ENCODE measurements around the gene RAMACL. TPM values are rescaled to one million over a fixed set of nuclear protein-coding genes. Genes with fewer than 3 reads are reported as not detected.
A peak's percentile ranks its signal among the peaks of the same experiment; 100 is the strongest.

The RAMACL gene
- total and polyA plus RNA-seq, 2 of the 4 experiments (the other 2 are of a cell fraction), result 0.46 to 0.90 TPM

DNA sequence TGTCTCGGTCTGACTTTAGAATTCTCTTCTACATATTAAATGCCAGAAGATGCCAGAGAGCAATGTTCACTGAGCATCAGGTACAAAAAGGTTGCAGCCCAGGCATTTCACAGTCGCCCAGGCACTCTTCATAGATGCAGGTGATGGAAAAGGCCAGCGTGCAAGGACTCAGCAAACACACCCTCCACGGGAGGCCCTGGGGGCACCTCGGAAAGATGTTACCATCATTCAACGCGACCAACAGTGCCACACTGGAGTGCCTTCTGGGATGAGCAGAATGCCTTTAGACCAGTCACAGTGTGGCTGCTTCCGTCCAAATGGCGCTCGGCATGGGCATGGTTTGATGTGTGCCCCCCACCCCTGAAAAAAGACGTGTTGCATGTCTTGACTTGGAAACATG, 4.5 kb upstream of the RAMACL start:
- in situ Hi-C loops (cut with MboI; ENCODE audit: low sequenced_read_pairs) (no loop called here), dilution Hi-C loops (cut with HindIII; ENCODE audit: low sequenced_read_pairs, unreplicated experiment) (no loop called here), intact Hi-C loops (cut with micrococcal nuclease) (no loop called here)
- Histone ChIP-seq H3K56ac (ENCODE audit: extremely low read depth, insufficient read depth, low read length) (no peak overlapping the region), H3K9me1 (ENCODE audit: insufficient read depth, low read length) (peaks cover 16% of the 10 kb centered on the region), H2BK15ac (ENCODE audit: low read depth, low read length) (no peak overlapping the region), H3K4me1 (ENCODE audit: control insufficient read depth, insufficient read depth, low read length) (peaks cover 35% of the 10 kb centered on the region), H3K27ac (ENCODE audit: insufficient read depth, low read length) (no peak overlapping the region), H2AK5ac (ENCODE audit: low read depth, low read length) (0 out of 2 replicates have a peak overlapping the region, but pooled peaks have one; percentile 8), H4K20me1 (ENCODE audit: insufficient read depth, low read length) (peaks cover 29% of the 10 kb centered on the region; the same call in 1 of the 2 replicates), H3K27me3 (ENCODE audit: control insufficient read depth, insufficient read depth, low read length) (no peaks in the 10 kb centered on the region), H3K18ac (ENCODE audit: low read depth, low read length) (no peak overlapping the region), H3K9ac (ENCODE audit: low read depth, low read length) (no peak overlapping the region), H2BK20ac (ENCODE audit: low read depth, low read length) (no peak overlapping the region), H4K8ac (ENCODE audit: low read depth in 2 of 2, low read length in 2 of 2) (no peak overlapping the region), H3K4me2 (ENCODE audit: low read depth, low read length) (no peak overlapping the region), H3K36me3 (ENCODE audit: control insufficient read depth, insufficient read depth, low read length) (peaks cover 10% of the 10 kb centered on the region; the same call in 1 of the 2 replicates), H2BK5ac (ENCODE audit: low read depth, low read length, poor library complexity, severe bottlenecking) (no peak overlapping the region), H4K5ac (ENCODE audit: low read depth, low read length) (no peak overlapping the region), H3K4ac (ENCODE audit: low read depth, low read length) (no peak overlapping the region), H3K14ac (replicated peaks; ENCODE audit: low read depth, low read length) (no peak overlapping the region), H3K79me1 (ENCODE audit: low read depth in 1 of 2, low read length in 2 of 2) (peaks cover 44 to 72% of the 10 kb centered on the region in 2 experiments), H4K91ac (ENCODE audit: insufficient read depth, low read depth, low read length) (no peak overlapping the region), H2AK9ac (replicated peaks; ENCODE audit: low read depth, low read length, poor library complexity) (no peak overlapping the region), H3K23ac (ENCODE audit: low read depth, low read length) (no peak overlapping the region), H3K9me3 (ENCODE audit: control insufficient read depth, insufficient read depth, low read length) (no peaks in the 10 kb centered on the region), H2AFZ (replicated peaks; ENCODE audit: low read length, poor library complexity) (no peak overlapping the region), H2BK120ac (ENCODE audit: low read depth, low read length) (no peak overlapping the region), H3K4me3 (ENCODE audit: insufficient read depth, low read depth, low read length) (no peak overlapping the region)
- no TSS peak for BruUV-seq (replicated peaks)
- ATAC-seq (ENCODE audit: low read depth) (no peak), DNase-seq (no peak)
- POLR2A ChIA-PET (ENCODE audit: unreplicated experiment), result no interaction called here
- CTCF ChIA-PET, result no interaction called here
- 97% methylated on average over 10 of the region's 11 CpGs; no CpG with 5 or more reads in 1 of the 2 experiments for WGBS, 2 experiments (ENCODE audit: extremely low coverage in 2 of 2, insufficient read length in 1 of 2)
- TF ChIP-seq CEBPB (IDR thresholded peaks at IDR 0.05; ENCODE audit: low read depth, low read length) (no peak), CTCF (conservative IDR thresholded peaks at IDR 0.05; ENCODE audit: low read depth, low read length) (no peak), CHD1 (IDR thresholded peaks at IDR 0.05; ENCODE audit: low read depth, low read length) (no peak), BHLHE40 (IDR thresholded peaks at IDR 0.05; ENCODE audit: low read depth, low read length) (no peak), RCOR1 (IDR thresholded peaks at IDR 0.05; ENCODE audit: insufficient replicate concordance, low read length) (no peak), NFE2L2 (IDR thresholded peaks at IDR 0.05; ENCODE audit: low read depth, low read length) (no peak), MAZ (IDR thresholded peaks at IDR 0.05; ENCODE audit: borderline replicate concordance, low read depth, low read length) (no peak), RAD21 (IDR thresholded peaks at IDR 0.05; ENCODE audit: low read length) (no peak), MAFK (IDR thresholded peaks at IDR 0.05; ENCODE audit: low read depth, low read length) (no peak), FOS (IDR thresholded peaks at IDR 0.05; ENCODE audit: low read depth, low read length) (no peak), MXI1 (IDR thresholded peaks at IDR 0.05; ENCODE audit: borderline replicate concordance, low read depth, low read length) (no peak), SMC3 (IDR thresholded peaks at IDR 0.05; ENCODE audit: low read depth, low read length) (no peak), POLR2A (IDR thresholded peaks at IDR 0.05; ENCODE audit: low read depth, low read length) (no peak)
- TF ChIP-seq, protein P1, sequence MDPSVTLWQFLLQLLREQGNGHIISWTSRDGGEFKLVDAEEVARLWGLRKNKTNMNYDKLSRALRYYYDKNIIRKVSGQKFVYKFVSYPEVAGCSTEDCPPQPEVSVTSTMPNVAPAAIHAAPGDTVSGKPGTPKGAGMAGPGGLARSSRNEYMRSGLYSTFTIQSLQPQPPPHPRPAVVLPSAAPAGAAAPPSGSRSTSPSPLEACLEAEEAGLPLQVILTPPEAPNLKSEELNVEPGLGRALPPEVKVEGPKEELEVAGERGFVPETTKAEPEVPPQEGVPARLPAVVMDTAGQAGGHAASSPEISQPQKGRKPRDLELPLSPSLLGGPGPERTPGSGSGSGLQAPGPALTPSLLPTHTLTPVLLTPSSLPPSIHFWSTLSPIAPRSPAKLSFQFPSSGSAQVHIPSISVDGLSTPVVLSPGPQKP (IDR thresholded peaks at IDR 0.05; ENCODE audit: borderline replicate concordance, low read depth, low read length), result no peak

All from IMR-90 (cell line).